ENCODE data around the gene CPNE5. TPM values are rescaled to one million over a fixed set of nuclear protein-coding genes. Genes with fewer than 3 reads are reported as not detected.

Gene CPNE5
- total and polyA plus RNA-seq, 7 experiments from 2014 or later, result 0.09 to 5.1 (median 1.3) TPM; not detected in 1

- no peak for DNase-seq
- Mint-ChIP-seq H3K9me3 (no peaks in the 10 kb centered on the region), H3K36me3 (peaks cover 0 to 2% (median 0%) of the 10 kb centered on the region in 5 donors), H3K4me3 (peak overlapping the region in 1 of 10 donors; percentile 72), H3K27ac (peak overlapping the region in 1 of 9 donors; percentile 84), H3K27me3 (no peaks in the 10 kb centered on the region), H3K4me1 (peaks cover 0 to 63% (median 9%) of the 10 kb centered on the region in 7 donors)
- Histone ChIP-seq H3K36me3 (ENCODE audit: control insufficient read depth in 2 of 3, insufficient read depth in 3 of 3, low read length in 3 of 3) (no peaks in the 10 kb centered on the region), H3K27ac (ENCODE audit: low read depth, low read length) (no peak overlapping the region), H3K4me1 (ENCODE audit: control insufficient read depth in 2 of 2, insufficient read depth in 2 of 2, low read length in 2 of 2) (peaks cover 0 to 10% of the 10 kb centered on the region in 2 donors), H3K9me3 (ENCODE audit: control insufficient read depth in 2 of 3, low read length in 3 of 3) (no peaks in the 10 kb centered on the region), H3K27me3 (ENCODE audit: control insufficient read depth in 2 of 2, insufficient read depth in 2 of 2, low read length in 2 of 2) (no peaks in the 10 kb centered on the region), H3K4me3 (ENCODE audit: low read length) (no peak overlapping the region)
- ChIA-PET POLR2A (no interaction called here), CTCF (interaction anchor here (0.6 kb wide), 1 partner anchor 771 kb away, joined by 3 read pairs; no protein-coding TSS in a partner anchor)
- intact Hi-C loops (cut with micrococcal nuclease), result loop anchor here in 1 of 2 donors (1.0 kb wide), 1 partner anchor 12 kb away; no protein-coding TSS in a partner anchor
- peak; percentile 91 for ATAC-seq
Observed at GRCh38 chr6:36692220-36692619, 147.0 kb downstream of the CPNE5 start.

- peaks cover 0 to 10% of the 10 kb centered on the region in 2 donors for H3K4me1 ChIP-seq (ENCODE audit: control insufficient read depth in 2 of 2, insufficient read depth in 2 of 2, low read length in 2 of 2)
- ChIA-PET POLR2A (no interaction called here), CTCF (no interaction called here)
- peak overlapping the region in 2 of 9 donors; percentile 37 to 84 for H3K27ac Mint-ChIP-seq
- DNase-seq (no peak), ATAC-seq (no peak)
- H3K27ac ChIP-seq (ENCODE audit: low read depth, low read length), result no peak overlapping the region
- H3K27me3 ChIP-seq (ENCODE audit: control insufficient read depth in 2 of 2, insufficient read depth in 2 of 2, low read length in 2 of 2), result no peaks in the 10 kb centered on the region
- peaks cover 0 to 57% (median 9%) of the 10 kb centered on the region in 7 donors for H3K4me1 Mint-ChIP-seq
- H3K4me3 ChIP-seq (ENCODE audit: low read length), result no peak overlapping the region
- no peaks in the 10 kb centered on the region for H3K9me3 Mint-ChIP-seq
- H3K36me3 ChIP-seq (ENCODE audit: control insufficient read depth in 2 of 3, insufficient read depth in 3 of 3, low read length in 3 of 3), result no peaks in the 10 kb centered on the region
- intact Hi-C loops (cut with micrococcal nuclease), result loop anchor here in 1 of 2 donors (1.0 kb wide), 1 partner anchor 11 kb away; no protein-coding TSS in a partner anchor
- peaks cover 0 to 7% (median 0%) of the 10 kb centered on the region in 5 donors for H3K36me3 Mint-ChIP-seq
- H3K4me3 Mint-ChIP-seq, result peak overlapping the region in 1 of 10 donors; percentile 72
- no peaks in the 10 kb centered on the region for H3K9me3 ChIP-seq (ENCODE audit: control insufficient read depth in 2 of 3, low read length in 3 of 3)
- H3K27me3 Mint-ChIP-seq, result no peaks in the 10 kb centered on the region
Observed at GRCh38 chr6:36691612-36692011, 147.6 kb downstream of the CPNE5 start.

DNA sequence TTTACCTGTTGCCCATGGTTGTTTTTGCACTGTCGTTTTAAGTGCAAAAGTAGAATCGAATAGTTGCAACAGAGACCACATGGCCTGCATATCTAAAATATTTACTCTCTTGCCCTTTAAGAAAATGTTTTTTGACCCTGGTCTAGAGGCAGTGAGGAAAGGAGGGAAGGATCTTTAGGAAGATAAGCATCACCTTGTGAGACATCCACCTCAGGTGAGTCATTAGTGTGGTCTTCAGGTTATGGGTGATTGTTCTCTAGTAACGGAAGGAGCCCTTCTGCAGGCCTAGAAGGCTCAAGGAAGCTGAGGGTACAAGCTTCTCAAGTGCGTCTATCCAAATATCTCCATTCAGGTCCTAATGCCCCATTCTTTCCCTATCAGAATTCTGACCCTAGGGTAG is 148.2 kb downstream of the CPNE5 start:
- no peaks in the 10 kb centered on the region for H3K36me3 ChIP-seq (ENCODE audit: control insufficient read depth in 2 of 3, insufficient read depth in 3 of 3, low read length in 3 of 3)
- ATAC-seq, result no peak
- intact Hi-C loops (cut with micrococcal nuclease), result no loop called here
- H3K36me3 Mint-ChIP-seq, result peaks cover 0 to 11% (median 0%) of the 10 kb centered on the region in 5 donors
- no peaks in the 10 kb centered on the region for H3K27me3 Mint-ChIP-seq
- DNase-seq, result no peak
- POLR2A ChIA-PET, result no interaction called here
- H3K4me1 Mint-ChIP-seq, result peaks cover 0 to 52% (median 9%) of the 10 kb centered on the region in 7 donors
- no peaks in the 10 kb centered on the region for H3K9me3 ChIP-seq (ENCODE audit: control insufficient read depth in 2 of 3, low read length in 3 of 3)
- peak overlapping the region in 1 of 9 donors; percentile 84 for H3K27ac Mint-ChIP-seq
- H3K4me3 ChIP-seq (ENCODE audit: low read length), result no peak overlapping the region
- no peak overlapping the region for H3K4me3 Mint-ChIP-seq
- peaks cover 0 to 10% of the 10 kb centered on the region in 2 donors for H3K4me1 ChIP-seq (ENCODE audit: control insufficient read depth in 2 of 2, insufficient read depth in 2 of 2, low read length in 2 of 2)
- H3K27me3 ChIP-seq (ENCODE audit: control insufficient read depth in 2 of 2, insufficient read depth in 2 of 2, low read length in 2 of 2), result no peaks in the 10 kb centered on the region
- CTCF ChIA-PET, result no interaction called here
- H3K9me3 Mint-ChIP-seq, result no peaks in the 10 kb centered on the region
- no peak overlapping the region for H3K27ac ChIP-seq (ENCODE audit: low read depth, low read length)

Other genes with a start within 250 kb of the CPNE5 start
- gene SRSF3, start 245.1 kb downstream of the CPNE5 start, total RNA-seq, result 100 to 1,000 TPM; 317 to 510 (median 426) TPM
- 100 to 1,000 TPM; 359 to 403 TPM for gene SRSF3, start 245.1 kb downstream of the CPNE5 start, polyA plus RNA-seq
- gene CDKN1A, start 160.7 kb downstream of the CPNE5 start, total RNA-seq, result 100 to 1,000 TPM in 2 of 5 experiments, 10 to 100 TPM in 1, 1 to 10 TPM in 2; 1.5 to 156 (median 53.6) TPM
- under 1 TPM; 0.08 to 0.19 TPM for gene CDKN1A, start 160.7 kb downstream of the CPNE5 start, polyA plus RNA-seq
- 10 to 100 TPM in 1 of 5 experiments, 1 to 10 TPM in 1, under 1 TPM in 1, not detected in 2; 0.07 to 10.1 (median 1.8) TPM for gene RAB44, start 141.6 kb downstream of the CPNE5 start, total RNA-seq
- gene RAB44, start 141.6 kb downstream of the CPNE5 start, polyA plus RNA-seq, result not detected
- gene PPIL1, start 35.4 kb upstream of the CPNE5 start, total RNA-seq, result 10 to 100 TPM in 3 of 5 experiments, 1 to 10 TPM in 2; 3.5 to 34.7 (median 10.3) TPM
- 10 to 100 TPM; 21.5 to 22.5 TPM for gene PPIL1, start 35.4 kb upstream of the CPNE5 start, polyA plus RNA-seq
- gene C6orf89, start 46.5 kb upstream of the CPNE5 start, total RNA-seq, result 10 to 100 TPM; 34.6 to 48.2 (median 47.7) TPM
- gene C6orf89, start 46.5 kb upstream of the CPNE5 start, polyA plus RNA-seq, result 10 to 100 TPM; 40.3 to 40.4 TPM
- gene PI16, start 115.3 kb upstream of the CPNE5 start, total RNA-seq, result 1 to 10 TPM; 1.2 to 7.5 (median 1.6) TPM
- 10 to 100 TPM in 1 of 2 donors, 1 to 10 TPM in 1; 2.4 to 10.6 TPM for gene PI16, start 115.3 kb upstream of the CPNE5 start, polyA plus RNA-seq
- gene MTCH1, start 146.8 kb upstream of the CPNE5 start, total RNA-seq, result 100 to 1,000 TPM; 123 to 198 (median 130) TPM
- 10 to 100 TPM; 75.2 to 85.7 TPM for gene MTCH1, start 146.8 kb upstream of the CPNE5 start, polyA plus RNA-seq
- gene FGD2, start 166.2 kb upstream of the CPNE5 start, total RNA-seq, result 10 to 100 TPM in 1 of 5 experiments, 1 to 10 TPM in 4; 1.4 to 71.9 (median 3.5) TPM
- gene FGD2, start 166.2 kb upstream of the CPNE5 start, polyA plus RNA-seq, result under 1 TPM; 0.25 to 0.38 TPM

Measured in naive thymus-derived CD4-positive, alpha-beta T cell (primary cell).